Measurements from ENCODE around the gene VGF. TPM values are rescaled to one million over a fixed set of nuclear protein-coding genes. Genes with fewer than 3 reads are reported as not detected.
"Not testable (repeated sequence)": the region's sequence is repeated elsewhere in the genome, so short reads cannot be mapped to it uniquely, and the experiment has no call there.

VGF gene
- total RNA-seq, 1 donor from 2014 or later: 8.7 TPM

DNA sequence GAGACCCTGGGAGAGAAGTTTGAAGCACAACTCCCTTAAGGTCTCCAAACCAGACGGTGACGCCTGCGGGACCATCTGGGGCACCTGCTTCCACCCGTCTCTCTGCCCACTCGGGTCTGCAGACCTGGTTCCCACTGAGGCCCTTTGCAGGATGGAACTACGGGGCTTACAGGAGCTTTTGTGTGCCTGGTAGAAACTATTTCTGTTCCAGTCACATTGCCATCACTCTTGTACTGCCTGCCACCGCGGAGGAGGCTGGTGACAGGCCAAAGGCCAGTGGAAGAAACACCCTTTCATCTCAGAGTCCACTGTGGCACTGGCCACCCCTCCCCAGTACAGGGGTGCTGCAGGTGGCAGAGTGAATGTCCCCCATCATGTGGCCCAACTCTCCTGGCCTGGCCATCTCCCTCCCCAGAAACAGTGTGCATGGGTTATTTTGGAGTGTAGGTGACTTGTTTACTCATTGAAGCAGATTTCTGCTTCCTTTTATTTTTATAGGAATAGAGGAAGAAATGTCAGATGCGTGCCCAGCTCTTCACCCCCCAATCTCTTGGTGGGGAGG lies 27.6 kb downstream of the VGF start:
- Mint-ChIP-seq H3K27ac (ENCODE audit: unreplicated experiment) (no peak overlapping the region), H3K4me3 (no peak overlapping the region), H3K36me3 (ENCODE audit: low read depth) (no peaks in the 10 kb centered on the region), H3K4me1 (peaks cover 39% of the 10 kb centered on the region), H3K27me3 (ENCODE audit: low read depth) (peaks cover 4% of the 10 kb centered on the region), H3K9me3 (no peaks in the 10 kb centered on the region)
- TF ChIP-seq CTCF (conservative IDR thresholded peaks at IDR 0.05): no peak
- no peak for DNase-seq (ENCODE audit: low read depth, low spot score)

- H3K4me3 Mint-ChIP-seq: no peak overlapping the region
- DNase-seq (ENCODE audit: low read depth, low spot score): no peak
- no peaks in the 10 kb centered on the region for H3K36me3 Mint-ChIP-seq (ENCODE audit: low read depth)
- no peaks in the 10 kb centered on the region for H3K9me3 Mint-ChIP-seq
- H3K27ac Mint-ChIP-seq (ENCODE audit: unreplicated experiment): no peak overlapping the region
- peaks cover 29% of the 10 kb centered on the region for H3K4me1 Mint-ChIP-seq
- peaks cover 4% of the 10 kb centered on the region for H3K27me3 Mint-ChIP-seq (ENCODE audit: low read depth)
- TF ChIP-seq CTCF (conservative IDR thresholded peaks at IDR 0.05): no peak
These were observed 30.9 kb downstream of the VGF start for GRCh38 chr7:101134399-101134980.

GRCh38 chr7:101133621-101134398 lies 31.6 kb downstream of the VGF start:
- TF ChIP-seq CTCF (conservative IDR thresholded peaks at IDR 0.05): no peak

DNA sequence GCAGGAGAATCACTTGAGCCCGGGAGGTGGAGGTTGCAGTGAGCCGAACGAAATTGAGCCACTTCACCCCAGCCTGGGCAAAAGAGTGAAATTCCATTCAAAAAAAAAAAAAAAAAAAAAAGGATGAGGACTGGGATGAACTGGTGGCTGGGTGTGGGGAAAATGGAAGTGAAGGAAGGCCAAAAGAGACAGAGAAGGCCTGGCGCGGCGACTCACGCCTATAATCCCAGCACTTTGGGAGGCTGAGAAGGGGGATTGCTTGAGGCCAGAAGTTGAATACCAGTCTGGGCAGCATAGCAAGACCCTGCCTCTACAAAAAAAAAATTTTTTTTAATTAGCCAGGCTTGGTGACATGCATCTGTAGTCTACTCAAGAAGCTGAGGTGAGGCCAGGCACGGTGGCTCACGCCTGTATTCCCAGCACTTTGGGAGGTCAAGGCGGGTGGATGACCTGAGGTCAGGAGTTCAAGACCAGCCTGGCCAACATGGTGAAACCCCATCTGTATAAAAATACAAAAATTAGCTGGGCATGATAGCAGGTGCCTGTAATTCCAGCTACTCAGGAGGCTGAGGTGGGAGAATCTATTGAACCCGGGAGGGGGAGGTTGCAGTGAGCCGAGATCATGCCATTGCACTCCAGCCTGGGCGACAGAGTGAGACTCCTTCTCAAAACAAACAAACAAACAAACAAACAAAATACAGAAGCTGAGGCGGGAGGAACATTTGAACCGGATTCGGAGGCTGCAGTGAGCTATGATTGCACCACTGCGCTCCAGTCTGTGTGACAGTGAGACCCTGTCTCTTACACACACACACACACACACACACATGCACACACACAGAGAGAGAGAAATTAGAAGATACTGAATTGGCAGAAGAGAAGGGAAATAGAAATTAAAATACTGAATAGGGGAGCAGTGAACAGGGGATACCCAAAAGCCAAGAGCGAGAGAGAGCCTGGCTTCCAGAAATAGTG lies 32.5 kb downstream of the VGF start:
- peaks cover 17% of the 10 kb centered on the region for H3K4me1 Mint-ChIP-seq
- H3K27ac Mint-ChIP-seq (ENCODE audit: unreplicated experiment); DNase-seq (ENCODE audit: low read depth, low spot score); H3K4me3 Mint-ChIP-seq; H3K36me3 Mint-ChIP-seq (ENCODE audit: low read depth); H3K9me3 Mint-ChIP-seq; H3K27me3 Mint-ChIP-seq (ENCODE audit: low read depth): not testable (repeated sequence)

More at GRCh38 chr7:101133621-101134398, 31.6 kb downstream of the VGF start:
- no peak overlapping the region for H3K27ac Mint-ChIP-seq (ENCODE audit: unreplicated experiment)
- peaks cover 4% of the 10 kb centered on the region for H3K27me3 Mint-ChIP-seq (ENCODE audit: low read depth)
- no peaks in the 10 kb centered on the region for H3K36me3 Mint-ChIP-seq (ENCODE audit: low read depth)
- H3K4me3 Mint-ChIP-seq: no peak overlapping the region
- no peaks in the 10 kb centered on the region for H3K9me3 Mint-ChIP-seq
- DNase-seq (ENCODE audit: low read depth, low spot score): no peak
- peaks cover 26% of the 10 kb centered on the region for H3K4me1 Mint-ChIP-seq

GRCh38 chr7:101129603-101130117 lies 35.7 kb downstream of the VGF start:
- peaks cover 36% of the 10 kb centered on the region for H3K4me1 Mint-ChIP-seq
- H3K27me3 Mint-ChIP-seq (ENCODE audit: low read depth): peaks cover 8% of the 10 kb centered on the region
- no peak overlapping the region for H3K27ac Mint-ChIP-seq (ENCODE audit: unreplicated experiment)
- no peak for DNase-seq (ENCODE audit: low read depth, low spot score)
- TF ChIP-seq CTCF (conservative IDR thresholded peaks at IDR 0.05): no peak
- H3K36me3 Mint-ChIP-seq (ENCODE audit: low read depth): no peaks in the 10 kb centered on the region
- no peaks in the 10 kb centered on the region for H3K9me3 Mint-ChIP-seq
- H3K4me3 Mint-ChIP-seq: no peak overlapping the region

Data from neural crest cell (in vitro differentiated cells).